AG04449 (cell line): ENCODE results near the gene PARVG.

ENCODE experiments used
- CTCF ChIA-PET: fragments of 350-600 bp; formaldehyde crosslinking; extraction: SDS; loops from one replicate; lab custom pipeline; 2021; ENCODE audit warnings: antibody characterized with exemption; lab: Yijun Ruan, JAX
- POLR2A ChIA-PET: fragments of 400-600, 350-600 bp; formaldehyde crosslinking; extraction: SDS; loops from one replicate; lab custom pipeline; 2020; ENCODE audit warnings: antibody characterized with exemption, inconsistent platforms; lab: Yijun Ruan, JAX
- DNase-seq: peaks from one replicate; pipeline ENCODE4 v3.0.0-alpha.2; 2010; ENCODE audit warnings: low read depth, low spot score
- H3K4me3 ChIP-seq: 2 replicates; pipeline ENCODE4 v1.5.1; 2011; ENCODE audit warnings: low read depth, mild to moderate bottlenecking, control low read depth, low read length
- CTCF ChIP-seq: IDR thresholded peaks from one replicate; pipeline ENCODE4 v1.5.1; 2011; ENCODE audit warnings: mild to moderate bottlenecking, moderate library complexity, low read length, control low read depth, inconsistent platforms; ENCODE audit not compliant: insufficient read depth; ENCODE audit errors: missing control alignments

Gene PARVG

DNA sequence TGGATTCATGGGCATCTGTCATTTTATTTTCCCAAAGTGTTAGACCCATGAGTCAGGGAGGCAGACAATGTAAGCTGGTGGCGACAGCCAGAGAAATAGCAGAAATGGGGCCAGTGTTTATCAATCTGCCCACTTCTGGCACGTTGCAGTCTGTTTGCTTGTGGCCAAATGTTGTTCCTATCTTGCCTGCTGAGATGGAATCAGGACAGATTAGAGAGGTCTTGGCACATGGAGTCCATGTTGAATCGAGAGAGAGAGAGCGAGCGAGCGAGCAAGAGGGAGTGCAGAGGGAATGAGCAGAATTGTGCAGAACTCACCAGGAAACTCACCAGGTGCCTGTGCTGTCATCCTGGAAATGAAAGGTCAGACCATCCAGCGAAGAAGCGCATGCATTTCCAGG, 21.9 kb upstream of the PARVG start:
- POLR2A ChIA-PET: no interaction called here

GRCh38 chr22:44159221-44159620, 21.5 kb upstream of the PARVG start:
- ChIA-PET POLR2A (no interaction called here), CTCF (no interaction called here)
- no peak for DNase-seq
- no peak for TF ChIP-seq CTCF
- H3K4me3 ChIP-seq: no peak overlapping the region

More for the DNA sequence above, 21.9 kb upstream of the PARVG start:
- TF ChIP-seq CTCF: no peak
- CTCF ChIA-PET: no interaction called here
- H3K4me3 ChIP-seq: no peak overlapping the region
- no peak for DNase-seq

GRCh38 chr22:44159811-44160210, 20.9 kb upstream of the PARVG start:
- POLR2A ChIA-PET: no interaction called here
- TF ChIP-seq CTCF: no peak
- CTCF ChIA-PET: no interaction called here
- no peak for DNase-seq
- H3K4me3 ChIP-seq: no peak overlapping the region

- ChIA-PET CTCF (no interaction called here), POLR2A (no interaction called here)
- no peak for DNase-seq
- H3K4me3 ChIP-seq: no peak overlapping the region
- TF ChIP-seq CTCF: no peak
Measured at GRCh38 chr22:44160421-44160820, 20.3 kb upstream of the PARVG start.

- CTCF ChIA-PET: no interaction called here
- no peak for TF ChIP-seq CTCF
- POLR2A ChIA-PET: no interaction called here
- no peak for DNase-seq
- no peak overlapping the region for H3K4me3 ChIP-seq
Measured at GRCh38 chr22:44161673-44162072, 19.1 kb upstream of the PARVG start.

- no peak overlapping the region for H3K4me3 ChIP-seq
- no peak for TF ChIP-seq CTCF
- no peak for DNase-seq
- CTCF ChIA-PET: no interaction called here
- POLR2A ChIA-PET: no interaction called here
Measured at GRCh38 chr22:44162960-44163359, 17.8 kb upstream of the PARVG start.

GRCh38 chr22:44163536-44163935, 17.2 kb upstream of the PARVG start:
- no peak overlapping the region for H3K4me3 ChIP-seq
- no peak for DNase-seq
- ChIA-PET POLR2A (no interaction called here), CTCF (no interaction called here)
- no peak for TF ChIP-seq CTCF
